Lower leg skin (tissue), 4 donors: ENCODE results near the gene FAM228A. TPM values are rescaled to one million over a fixed set of nuclear protein-coding genes. Genes with fewer than 3 reads are reported as not detected.

Experiments used
- DNase-seq, 2 donors: peaks; one replicate each; pipeline ENCODE4 v3.0.0-alpha.2; 2019; ENCODE audit warnings: low spot score in 2 of 2
- H3K4me3 ChIP-seq: fragments of 200-600 bp; sonication (generic); 2 replicates; pipeline ENCODE4 v1.5.1; 2017; ENCODE audit warnings: mild to moderate bottlenecking, low read depth; ENCODE audit not compliant: poor library complexity, severe bottlenecking
- POLR2A ChIP-seq, 2 donors: fragments of 450-650 bp; IDR thresholded peaks; one replicate each; pipeline ENCODE4 v1.6.1; 2016 to 2017; ENCODE audit warnings: antibody characterized with exemption in 2 of 2, mild to moderate bottlenecking in 1 of 2, moderate library complexity in 1 of 2
- WGBS, 2 donors: methylation state at CpG; one replicate each; pipeline ENCODE4 v1.1.5; 2018; 5-methylcytosine and 5-hydroxymethylcytosine counted together
- intact Hi-C: fragments of 100-400 bp; cut with DNase I; formaldehyde crosslinking; loops from one replicate; pipeline ENCODE4 v1.15.0; 2023; ENCODE audit warnings: low total_unique reads
- total RNA-seq, 4 donors: library from RNA; depleted of rRNA; stranded (reverse); fragments of >200 nt; gene quantifications; one replicate each; pipeline ENCODE4 v1.1.0, GENCODE V29; 2016
- TF ChIP-seq, protein P1 (sequence below), 3 donors: fragments of 450-650 bp; IDR thresholded peaks; one replicate each; pipeline ENCODE4 v1.5.1; 2016; ENCODE audit warnings: antibody characterized with exemption in 3 of 3, mild to moderate bottlenecking in 3 of 3, moderate library complexity in 2 of 3

Gene FAM228A
- total RNA-seq, 4 donors from 2014 or later: 0.25 to 0.26 TPM; not detected in 2

DNA sequence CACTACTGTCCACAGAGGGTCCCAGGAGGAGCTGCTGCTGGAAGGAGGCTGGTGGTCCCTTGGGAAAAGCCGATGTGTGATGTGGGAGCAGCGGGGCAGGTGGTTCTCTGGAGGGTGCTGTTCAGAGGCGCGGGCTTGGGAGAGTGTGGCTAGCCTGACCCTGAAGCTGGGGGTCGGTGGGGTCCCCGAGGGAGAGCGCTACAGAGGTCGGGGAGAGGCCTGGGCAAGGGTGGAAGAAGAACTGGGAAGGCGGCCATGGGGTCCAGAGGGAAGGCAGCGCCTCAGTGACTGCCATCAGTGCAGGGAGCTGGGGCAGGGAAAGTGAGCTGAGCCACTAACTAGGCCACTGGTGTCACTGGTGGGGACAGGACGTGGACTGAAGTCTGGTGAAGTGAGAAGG, 32.5 kb downstream of the FAM228A start:
- DNase-seq: no peak
- no peak overlapping the region for H3K4me3 ChIP-seq
- WGBS, 2 donors: 84 to 93% methylated on average over 11 of the region's 11 CpGs
- intact Hi-C loops: no loop called here
- no peak for TF ChIP-seq POLR2A (IDR thresholded peaks at IDR 0.05)
- TF ChIP-seq, protein P1, sequence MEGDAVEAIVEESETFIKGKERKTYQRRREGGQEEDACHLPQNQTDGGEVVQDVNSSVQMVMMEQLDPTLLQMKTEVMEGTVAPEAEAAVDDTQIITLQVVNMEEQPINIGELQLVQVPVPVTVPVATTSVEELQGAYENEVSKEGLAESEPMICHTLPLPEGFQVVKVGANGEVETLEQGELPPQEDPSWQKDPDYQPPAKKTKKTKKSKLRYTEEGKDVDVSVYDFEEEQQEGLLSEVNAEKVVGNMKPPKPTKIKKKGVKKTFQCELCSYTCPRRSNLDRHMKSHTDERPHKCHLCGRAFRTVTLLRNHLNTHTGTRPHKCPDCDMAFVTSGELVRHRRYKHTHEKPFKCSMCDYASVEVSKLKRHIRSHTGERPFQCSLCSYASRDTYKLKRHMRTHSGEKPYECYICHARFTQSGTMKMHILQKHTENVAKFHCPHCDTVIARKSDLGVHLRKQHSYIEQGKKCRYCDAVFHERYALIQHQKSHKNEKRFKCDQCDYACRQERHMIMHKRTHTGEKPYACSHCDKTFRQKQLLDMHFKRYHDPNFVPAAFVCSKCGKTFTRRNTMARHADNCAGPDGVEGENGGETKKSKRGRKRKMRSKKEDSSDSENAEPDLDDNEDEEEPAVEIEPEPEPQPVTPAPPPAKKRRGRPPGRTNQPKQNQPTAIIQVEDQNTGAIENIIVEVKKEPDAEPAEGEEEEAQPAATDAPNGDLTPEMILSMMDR (IDR thresholded peaks at IDR 0.05): no peak

DNA sequence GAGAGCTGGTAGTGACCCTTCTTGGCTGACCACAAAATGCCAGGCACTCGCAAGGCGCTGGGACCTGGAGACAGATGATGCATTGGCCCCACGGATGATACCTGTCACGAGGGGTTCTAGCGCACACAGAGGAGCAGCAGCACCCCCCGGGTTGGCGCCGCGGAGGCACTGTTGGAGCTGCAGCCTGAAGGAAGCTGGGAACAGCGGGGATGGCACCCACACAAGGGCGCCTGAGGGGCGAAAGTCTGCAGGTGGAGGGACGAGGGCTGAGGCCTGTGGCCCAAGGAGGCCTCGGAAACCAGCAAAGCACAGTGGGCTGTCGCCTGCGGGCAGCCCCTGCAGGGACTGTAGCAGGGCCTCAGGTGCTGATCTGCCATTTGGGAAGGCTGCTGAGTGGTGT, 33.6 kb downstream of the FAM228A start:
- WGBS, 2 donors: 94 to 97% methylated on average over 16 of the region's 16 CpGs
- intact Hi-C loops: no loop called here
- H3K4me3 ChIP-seq: no peak overlapping the region
- DNase-seq: peak in 1 of 2 donors; percentile 13
- TF ChIP-seq, protein P1 (IDR thresholded peaks at IDR 0.05): no peak
- no peak for TF ChIP-seq POLR2A (IDR thresholded peaks at IDR 0.05)

DNA sequence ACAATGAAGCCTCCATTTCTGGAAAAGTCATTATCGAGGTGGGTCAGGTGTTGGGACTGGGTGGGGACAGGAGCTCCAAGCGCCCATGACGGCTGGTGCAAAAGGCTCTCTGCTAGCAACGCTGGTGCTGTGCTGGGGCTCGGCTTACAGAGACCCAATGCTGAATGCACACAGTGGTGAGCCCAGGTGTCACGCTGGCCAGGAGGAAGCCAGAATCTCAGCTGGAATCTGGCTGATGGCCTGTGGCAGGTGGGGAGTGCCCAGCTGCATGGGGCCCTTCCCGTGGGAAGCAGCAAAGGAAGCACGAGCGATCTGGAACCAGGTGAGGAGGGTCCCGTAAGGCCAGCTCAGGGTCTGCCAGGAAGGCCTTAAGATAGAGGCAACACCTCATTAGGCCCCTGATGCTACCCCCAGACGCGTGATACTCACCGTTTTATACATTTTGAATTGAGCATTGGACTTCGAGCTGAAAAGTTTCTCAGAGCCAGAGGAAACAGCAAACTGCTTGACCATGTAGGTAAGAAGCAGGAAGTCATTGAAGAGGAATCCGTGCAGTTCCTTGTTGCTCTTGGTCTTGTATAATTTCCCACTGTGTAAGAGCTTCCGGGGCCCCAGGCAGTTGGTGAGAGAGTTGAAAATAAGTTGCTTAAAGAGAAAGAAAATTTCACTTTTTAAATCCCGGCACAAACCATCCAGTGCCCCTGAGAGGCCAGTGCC, 34.7 kb downstream of the FAM228A start:
- TF ChIP-seq, protein P1 (IDR thresholded peaks at IDR 0.05): no peak
- no peak for TF ChIP-seq POLR2A (IDR thresholded peaks at IDR 0.05)
- no peak overlapping the region for H3K4me3 ChIP-seq
- 88 to 89% methylated on average over 17 of the region's 17 CpGs for WGBS, 2 donors
- intact Hi-C loops: no loop called here
- peak in 1 of 2 donors; percentile 10 for DNase-seq

DNA sequence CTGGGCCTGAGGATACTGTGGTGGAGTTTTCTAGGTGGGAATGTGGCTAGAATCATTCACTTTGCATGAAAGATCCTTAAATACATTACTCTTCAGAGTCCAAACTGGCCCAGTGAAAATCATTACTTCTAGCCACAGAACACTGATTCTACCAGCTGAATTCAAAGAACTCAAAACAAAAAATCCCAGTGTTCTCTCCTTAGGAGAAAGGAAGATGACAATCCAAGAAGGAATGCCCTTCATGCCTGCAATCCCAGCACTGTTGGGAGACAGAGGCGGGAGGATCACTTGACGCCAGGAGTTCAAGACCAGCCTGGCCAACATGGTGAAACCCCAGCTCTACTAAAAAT, 35.2 kb downstream of the FAM228A start:
- no peak for DNase-seq
- no peak overlapping the region for H3K4me3 ChIP-seq
- WGBS, 2 donors: 93 to 100% methylated on average over 2 of the region's 2 CpGs
- intact Hi-C loops: no loop called here
- no peak for TF ChIP-seq POLR2A (IDR thresholded peaks at IDR 0.05)

DNA sequence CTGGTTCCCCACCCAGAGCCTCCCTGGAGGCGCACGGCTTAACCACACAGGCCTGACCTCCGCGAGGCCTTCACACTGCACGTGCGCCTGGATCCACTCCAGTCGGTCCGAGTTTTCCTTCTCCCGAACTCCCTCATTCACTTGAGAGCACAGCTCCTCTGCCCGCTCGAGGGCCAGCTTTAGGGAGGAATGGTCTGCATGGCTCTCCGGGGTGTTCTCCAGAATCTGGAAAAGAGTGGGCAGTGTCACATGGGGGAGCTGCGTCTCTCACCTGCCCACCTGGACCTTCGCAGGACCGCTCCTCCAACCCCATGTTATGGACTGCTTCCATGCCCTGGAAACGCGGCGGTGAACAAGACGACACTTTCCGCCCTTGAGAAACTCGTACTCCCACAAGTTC, 35.9 kb downstream of the FAM228A start:
- no peak for DNase-seq
- intact Hi-C loops: no loop called here
- WGBS, 2 donors: 92 to 94% methylated on average over 21 of the region's 21 CpGs
- TF ChIP-seq, protein P1 (IDR thresholded peaks at IDR 0.05): no peak
- no peak for TF ChIP-seq POLR2A (IDR thresholded peaks at IDR 0.05)
- no peak overlapping the region for H3K4me3 ChIP-seq

DNA sequence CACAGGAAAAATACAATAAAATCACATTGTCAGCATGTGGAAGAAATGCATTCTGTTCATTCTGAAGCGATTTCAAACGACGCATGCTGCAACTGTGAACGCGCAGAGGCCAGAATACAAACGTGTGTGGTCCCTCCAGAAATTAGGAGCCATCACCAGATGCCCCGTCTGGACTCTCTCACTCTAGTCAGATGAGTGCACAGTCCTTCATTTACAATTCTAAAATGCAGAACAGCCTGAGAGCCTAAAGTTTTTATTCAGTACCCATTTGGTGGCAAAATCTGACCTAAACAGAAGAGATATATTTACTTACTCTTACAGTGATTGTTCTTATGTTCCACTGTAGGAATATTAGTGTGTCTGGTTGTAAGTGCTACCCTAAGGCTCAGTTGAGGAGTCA, 36.6 kb downstream of the FAM228A start:
- H3K4me3 ChIP-seq: no peak overlapping the region
- 75 to 77% methylated on average over 7 of the region's 7 CpGs for WGBS, 2 donors
- TF ChIP-seq POLR2A (IDR thresholded peaks at IDR 0.05): no peak
- TF ChIP-seq, protein P1 (IDR thresholded peaks at IDR 0.05): no peak
- intact Hi-C loops: no loop called here
- DNase-seq: no peak
